Measurements from ENCODE around the gene TRAM2. TPM values are rescaled to one million over a fixed set of nuclear protein-coding genes. Genes with fewer than 3 reads are reported as not detected.

Gene TRAM2
- total RNA-seq, 1 experiment from 2014 or later = 21.3 TPM

Other genes starting within 250 kb of the TRAM2 start
- 5.9 TPM for gene PAQR8, start 214.9 kb downstream of the TRAM2 start, total RNA-seq (2021; ENCODE audit: unreplicated experiment)
- 12.4 TPM for gene EFHC1, start 156.7 kb downstream of the TRAM2 start, total RNA-seq (2021; ENCODE audit: unreplicated experiment)
- 51.5 TPM for gene TMEM14A, start 94.1 kb upstream of the TRAM2 start, total RNA-seq (2021; ENCODE audit: unreplicated experiment)
- gene GSTA2, start 186.4 kb upstream of the TRAM2 start, total RNA-seq (2021; ENCODE audit: unreplicated experiment) = not detected
- gene GSTA1, start 226.8 kb upstream of the TRAM2 start, total RNA-seq (2021; ENCODE audit: unreplicated experiment) = 0.57 TPM